Measurements from ENCODE around the gene SHC4. TPM values are rescaled to one million over a fixed set of nuclear protein-coding genes. Genes with fewer than 3 reads are reported as not detected.

SHC4 gene
- total and polyA plus RNA-seq, 2 experiments from 2014 or later: 0.43 to 0.45 TPM

DNA sequence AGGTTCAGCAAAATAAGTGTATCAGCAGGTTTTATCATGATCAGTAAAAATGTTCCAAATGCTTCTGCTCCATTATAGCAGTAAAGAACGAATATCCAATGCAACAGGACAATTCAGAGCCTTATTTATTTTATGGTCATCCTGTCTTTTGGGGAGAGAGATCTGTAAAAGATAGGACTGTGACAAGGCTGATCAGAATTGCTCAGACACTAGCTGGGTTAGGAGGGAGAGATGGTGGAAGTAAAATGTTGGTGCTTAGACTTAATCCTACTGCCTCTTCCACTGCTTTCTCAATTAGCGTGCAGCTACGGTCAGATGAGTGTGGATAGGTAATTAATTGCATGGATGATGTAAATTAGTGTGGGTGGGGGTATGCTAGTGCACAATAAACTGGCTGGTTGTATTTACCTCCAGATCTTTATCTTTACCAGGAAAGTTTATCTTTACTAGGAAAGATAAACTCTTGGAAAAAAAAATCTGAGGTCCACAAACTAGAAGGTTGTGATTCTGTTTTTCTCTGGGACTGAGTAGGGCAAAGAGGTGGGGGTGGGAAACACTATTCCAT is 83.6 kb downstream of the SHC4 start:
- Histone ChIP-seq H3K9ac (peak overlapping the region; percentile 90; the same call in 1 of the 2 replicates), H3K27me3 (replicated peaks; ENCODE audit: insufficient read depth) (no peaks in the 10 kb centered on the region), H4K20me1 (ENCODE audit: insufficient read depth) (peaks cover 8% of the 10 kb centered on the region; the same call in 1 of the 2 replicates), H2AFZ (no peak overlapping the region), H3K36me3 (ENCODE audit: low read depth) (peaks cover 6% of the 10 kb centered on the region; the same call in 1 of the 2 replicates), H3K27ac (no peak overlapping the region), H3K9me3 (ENCODE audit: low read depth) (no peaks in the 10 kb centered on the region), H3K79me2 (ENCODE audit: insufficient read depth) (peaks cover 32% of the 10 kb centered on the region), H3K4me1 (ENCODE audit: insufficient read depth) (peaks cover 17% of the 10 kb centered on the region), H3K4me2 (ENCODE audit: unreplicated experiment) (peak overlapping the region; percentile 90), H3K4me3 (peak overlapping the region; percentile 91), H3F3A (ENCODE audit: insufficient read depth) (peaks cover 38% of the 10 kb centered on the region), H3K9me2 (ENCODE audit: insufficient read depth) (no peaks in the 10 kb centered on the region)
- WGBS, 2 experiments (ENCODE audit: low coverage in 1 of 2, low lambda C conversion rate in 2 of 2, missing lambda C conversion rate in 2 of 2): 84 to 85% methylated on average over 3 of the region's 3 CpGs
- no peak for DNase-seq
- in situ Hi-C loops (cut with MboI): no loop called here
- TF ChIP-seq EZH2phosphoT487 (IDR thresholded peaks at IDR 0.05; ENCODE audit: insufficient read depth, low read depth): no peak
- TF ChIP-seq EZH2 (IDR thresholded peaks at IDR 0.05; ENCODE audit: insufficient read depth, poor library complexity, severe bottlenecking): no peak

DNA sequence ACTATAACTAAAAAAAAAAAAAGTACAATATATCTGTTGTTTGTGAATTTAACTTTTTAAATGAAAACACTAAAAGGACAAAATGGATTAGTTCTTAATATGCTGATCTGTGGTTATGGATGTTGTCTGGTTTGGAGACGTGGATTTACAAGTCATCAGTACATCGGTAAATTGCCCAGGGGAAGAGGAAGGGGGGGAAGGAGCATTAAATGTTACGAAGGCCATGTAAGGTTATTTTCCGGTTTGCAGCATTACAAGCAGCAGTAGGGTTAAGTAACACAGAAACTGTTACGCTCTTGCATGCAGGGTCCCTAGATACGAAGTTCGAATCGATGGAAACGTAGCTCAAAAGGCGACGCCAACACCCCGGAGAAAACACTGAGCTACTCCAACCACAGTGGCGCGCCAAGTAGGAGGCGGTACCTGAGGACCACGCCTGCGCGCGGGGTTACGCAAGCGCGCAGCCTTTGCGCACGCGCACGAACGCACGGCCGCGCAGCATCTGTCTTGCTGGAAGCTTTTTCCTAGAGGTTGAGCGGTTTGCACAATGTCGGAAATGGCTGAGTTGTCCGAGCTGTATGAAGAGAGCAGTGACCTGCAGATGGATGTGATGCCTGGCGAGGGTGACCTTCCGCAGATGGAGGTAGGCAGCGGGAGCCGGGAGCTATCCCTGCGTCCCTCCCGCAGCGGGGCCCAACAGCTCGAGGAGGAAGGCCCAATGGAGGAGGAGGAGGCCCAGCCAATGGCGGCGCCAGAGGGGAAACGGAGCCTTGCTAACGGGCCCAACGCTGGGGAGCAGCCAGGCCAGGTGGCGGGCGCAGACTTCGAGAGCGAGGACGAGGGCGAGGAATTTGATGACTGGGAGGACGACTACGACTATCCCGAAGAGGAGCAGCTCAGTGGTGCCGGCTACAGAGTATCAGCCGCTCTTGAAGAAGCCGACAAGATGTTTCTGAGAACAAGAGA is 85.8 kb downstream of the SHC4 start, which contains the start of gene EID1:
Gene EID1 (plus strand): TSS at position 505 of the 966 bp plus-strand sequence. CDS start 43 bp downstream, at position 548.
- peaks cover 6% of the 10 kb centered on the region; the same call in 1 of the 2 replicates for H3K36me3 ChIP-seq (ENCODE audit: low read depth)
- no peak for TF ChIP-seq EZH2 (IDR thresholded peaks at IDR 0.05; ENCODE audit: insufficient read depth, poor library complexity, severe bottlenecking)
- no peak for TF ChIP-seq EZH2phosphoT487 (IDR thresholded peaks at IDR 0.05; ENCODE audit: insufficient read depth, low read depth)
- 1 to 2% methylated on average over 51 to 58 of the region's 58 CpGs for WGBS, 2 experiments (ENCODE audit: low coverage in 1 of 2, low lambda C conversion rate in 2 of 2, missing lambda C conversion rate in 2 of 2)
- H3K27me3 ChIP-seq (replicated peaks; ENCODE audit: insufficient read depth): no peaks in the 10 kb centered on the region
- peak within 1 kb of the TSS; percentile 90 for H3K4me2 ChIP-seq (ENCODE audit: unreplicated experiment)
- H3K79me2 ChIP-seq (ENCODE audit: insufficient read depth): peaks cover 32% of the 10 kb centered on the region
- in situ Hi-C loops (cut with MboI): no loop called here
- peaks cover 38% of the 10 kb centered on the region for H3F3A ChIP-seq (ENCODE audit: insufficient read depth)
- peak within 1 kb of the TSS; percentile 90 for H2AFZ ChIP-seq
- H3K9me3 ChIP-seq (ENCODE audit: low read depth): no peaks in the 10 kb centered on the region
- H3K27ac ChIP-seq: peak within 1 kb of the TSS; percentile 81
- H3K4me3 ChIP-seq: peak within 1 kb of the TSS; percentile 91
- DNase-seq: peak; percentile 98
- H3K4me1 ChIP-seq (ENCODE audit: insufficient read depth): peaks cover 17% of the 10 kb centered on the region
- peak within 1 kb of the TSS; percentile 90 for H3K9ac ChIP-seq
- H3K9me2 ChIP-seq (ENCODE audit: insufficient read depth): no peaks in the 10 kb centered on the region
- peaks cover 8% of the 10 kb centered on the region; the same call in 1 of the 2 replicates for H4K20me1 ChIP-seq (ENCODE audit: insufficient read depth)

DNA sequence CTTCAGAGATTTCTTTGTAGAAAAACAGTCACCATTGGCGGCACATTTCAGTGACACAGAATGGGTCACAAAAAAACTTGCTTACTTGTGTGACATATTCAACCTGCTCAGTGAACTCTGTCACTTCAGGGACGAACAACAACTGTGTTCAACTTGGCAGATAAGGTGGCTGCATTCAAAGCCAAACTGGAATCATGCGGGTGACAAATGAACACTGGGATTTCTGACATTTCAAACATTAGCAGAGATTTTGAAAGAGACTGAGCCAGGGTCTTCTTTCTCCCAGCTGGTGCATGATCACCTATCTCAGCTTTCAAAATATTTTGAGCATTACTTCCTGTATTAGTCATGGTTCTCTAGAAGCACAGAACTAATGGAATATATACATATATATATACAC is 87.7 kb downstream of the SHC4 start:
- Histone ChIP-seq H4K20me1 (ENCODE audit: insufficient read depth) (peaks cover 8% of the 10 kb centered on the region; the same call in 1 of the 2 replicates), H3K4me2 (ENCODE audit: unreplicated experiment) (no peak overlapping the region), H3F3A (ENCODE audit: insufficient read depth) (peaks cover 30% of the 10 kb centered on the region), H3K27me3 (replicated peaks; ENCODE audit: insufficient read depth) (no peaks in the 10 kb centered on the region), H3K4me3 (no peak overlapping the region), H3K9me3 (ENCODE audit: low read depth) (no peaks in the 10 kb centered on the region), H3K27ac (no peak overlapping the region), H3K9me2 (ENCODE audit: insufficient read depth) (no peaks in the 10 kb centered on the region), H3K79me2 (ENCODE audit: insufficient read depth) (peaks cover 31% of the 10 kb centered on the region), H3K36me3 (ENCODE audit: low read depth) (peaks cover 6% of the 10 kb centered on the region; the same call in 1 of the 2 replicates), H3K4me1 (ENCODE audit: insufficient read depth) (peaks cover 17% of the 10 kb centered on the region), H2AFZ (no peak overlapping the region), H3K9ac (no peak overlapping the region)
- TF ChIP-seq EZH2phosphoT487 (IDR thresholded peaks at IDR 0.05; ENCODE audit: insufficient read depth, low read depth) (no peak), EZH2 (IDR thresholded peaks at IDR 0.05; ENCODE audit: insufficient read depth, poor library complexity, severe bottlenecking) (no peak)
- in situ Hi-C loops (cut with MboI): no loop called here
- 90 to 91% methylated on average over 3 of the region's 3 CpGs for WGBS, 2 experiments (ENCODE audit: low coverage in 1 of 2, low lambda C conversion rate in 2 of 2, missing lambda C conversion rate in 2 of 2)
- no peak for DNase-seq

DNA sequence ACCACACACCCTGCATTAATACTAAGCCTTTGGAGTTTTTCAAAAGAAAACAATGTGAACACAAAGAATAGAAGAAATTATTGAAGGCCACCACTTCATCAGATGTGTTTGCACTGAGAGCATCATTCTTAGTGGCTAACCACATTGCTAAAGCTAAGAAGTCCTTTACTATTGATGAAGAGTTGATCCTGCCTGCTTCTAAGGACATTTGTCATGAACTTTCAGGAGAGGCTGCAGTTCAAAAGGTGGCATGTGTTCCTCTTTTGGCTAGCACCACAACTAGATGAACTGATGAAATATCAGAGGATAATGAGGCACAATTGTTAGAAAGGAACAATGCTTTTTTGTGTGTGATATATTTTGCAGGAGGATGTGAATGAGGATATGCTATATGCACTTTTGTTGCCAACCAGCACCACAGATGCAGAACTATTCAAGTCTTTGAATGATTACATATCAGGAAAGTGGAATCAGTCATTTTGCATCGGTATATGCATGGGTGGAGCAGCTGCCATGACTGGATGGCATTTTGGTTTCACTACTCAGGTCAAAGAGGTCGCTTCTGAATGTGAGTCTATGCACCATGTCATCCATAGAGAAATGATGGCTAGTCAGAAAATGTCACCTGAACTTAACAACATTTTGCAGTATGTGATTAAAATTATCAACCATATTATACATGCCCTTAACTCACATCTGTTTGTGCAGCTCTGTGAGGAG is 88.3 kb downstream of the SHC4 start:
- H3K4me3 ChIP-seq: no peak overlapping the region
- no peak for TF ChIP-seq EZH2 (IDR thresholded peaks at IDR 0.05; ENCODE audit: insufficient read depth, poor library complexity, severe bottlenecking)
- TF ChIP-seq EZH2phosphoT487 (IDR thresholded peaks at IDR 0.05; ENCODE audit: insufficient read depth, low read depth): no peak
- H3K27ac ChIP-seq: no peak overlapping the region
- H3K9ac ChIP-seq: no peak overlapping the region
- H3K9me3 ChIP-seq (ENCODE audit: low read depth): no peaks in the 10 kb centered on the region
- no peaks in the 10 kb centered on the region for H3K9me2 ChIP-seq (ENCODE audit: insufficient read depth)
- H3K36me3 ChIP-seq (ENCODE audit: low read depth): peaks cover 6% of the 10 kb centered on the region; the same call in 1 of the 2 replicates
- H3F3A ChIP-seq (ENCODE audit: insufficient read depth): peaks cover 28% of the 10 kb centered on the region
- no peak for DNase-seq
- H4K20me1 ChIP-seq (ENCODE audit: insufficient read depth): peaks cover 8% of the 10 kb centered on the region; the same call in 1 of the 2 replicates
- in situ Hi-C loops (cut with MboI): no loop called here
- H3K4me2 ChIP-seq (ENCODE audit: unreplicated experiment): no peak overlapping the region
- H3K79me2 ChIP-seq (ENCODE audit: insufficient read depth): peaks cover 24% of the 10 kb centered on the region
- peaks cover 16% of the 10 kb centered on the region for H3K4me1 ChIP-seq (ENCODE audit: insufficient read depth)
- WGBS, 2 experiments (ENCODE audit: low coverage in 1 of 2, low lambda C conversion rate in 2 of 2, missing lambda C conversion rate in 2 of 2): 62 to 66% methylated on average over 2 of the region's 2 CpGs
- no peak overlapping the region for H2AFZ ChIP-seq
- H3K27me3 ChIP-seq (replicated peaks; ENCODE audit: insufficient read depth): no peaks in the 10 kb centered on the region

Data from GM23248 (cell line).